ENCODE measurements around the gene FUBP1. TPM values are rescaled to one million over a fixed set of nuclear protein-coding genes. Genes with fewer than 3 reads are reported as not detected.
A peak's percentile ranks its signal among the peaks of the same experiment; 100 is the strongest.
"Not testable (repeated sequence)": the region's sequence is repeated elsewhere in the genome, so short reads cannot be mapped to it uniquely, and the experiment has no call there.

FUBP1 gene
- total RNA-seq, 2 experiments from 2014 or later = 256 to 257 TPM

DNA sequence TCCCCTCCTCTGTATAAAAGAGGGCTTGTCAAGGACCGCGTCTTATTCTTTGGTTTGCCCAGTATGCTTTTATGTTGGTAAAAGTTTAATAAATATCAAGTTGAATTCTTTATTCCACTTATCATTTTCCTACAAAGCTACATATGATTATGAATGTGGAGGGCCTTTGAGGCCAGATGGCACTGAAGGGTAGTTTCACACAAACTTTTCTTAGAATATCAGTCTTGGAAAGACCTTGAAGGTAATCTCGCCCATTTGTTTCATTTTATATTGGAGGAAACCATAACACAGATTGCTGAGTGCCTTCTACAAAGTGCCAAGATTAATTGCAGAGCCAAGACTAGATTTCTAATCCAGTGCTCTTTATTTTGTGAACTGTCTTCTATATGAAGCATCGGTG lies 5.8 kb upstream of the FUBP1 start:
- peaks cover 40% of the 10 kb centered on the region for H3K36me3 Mint-ChIP-seq (ENCODE audit: low read depth)
- peaks cover 57% of the 10 kb centered on the region for H3K4me1 Mint-ChIP-seq (ENCODE audit: low read depth)
- ATAC-seq = no peak
- no peak for DNase-seq
- peak overlapping the region; percentile 66 for H3K27ac Mint-ChIP-seq
- TF ChIP-seq, protein P1, sequence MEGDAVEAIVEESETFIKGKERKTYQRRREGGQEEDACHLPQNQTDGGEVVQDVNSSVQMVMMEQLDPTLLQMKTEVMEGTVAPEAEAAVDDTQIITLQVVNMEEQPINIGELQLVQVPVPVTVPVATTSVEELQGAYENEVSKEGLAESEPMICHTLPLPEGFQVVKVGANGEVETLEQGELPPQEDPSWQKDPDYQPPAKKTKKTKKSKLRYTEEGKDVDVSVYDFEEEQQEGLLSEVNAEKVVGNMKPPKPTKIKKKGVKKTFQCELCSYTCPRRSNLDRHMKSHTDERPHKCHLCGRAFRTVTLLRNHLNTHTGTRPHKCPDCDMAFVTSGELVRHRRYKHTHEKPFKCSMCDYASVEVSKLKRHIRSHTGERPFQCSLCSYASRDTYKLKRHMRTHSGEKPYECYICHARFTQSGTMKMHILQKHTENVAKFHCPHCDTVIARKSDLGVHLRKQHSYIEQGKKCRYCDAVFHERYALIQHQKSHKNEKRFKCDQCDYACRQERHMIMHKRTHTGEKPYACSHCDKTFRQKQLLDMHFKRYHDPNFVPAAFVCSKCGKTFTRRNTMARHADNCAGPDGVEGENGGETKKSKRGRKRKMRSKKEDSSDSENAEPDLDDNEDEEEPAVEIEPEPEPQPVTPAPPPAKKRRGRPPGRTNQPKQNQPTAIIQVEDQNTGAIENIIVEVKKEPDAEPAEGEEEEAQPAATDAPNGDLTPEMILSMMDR (IDR thresholded peaks at IDR 0.05) = no peak
- H3K27me3 Mint-ChIP-seq = no peaks in the 10 kb centered on the region
- no peak overlapping the region for H3K4me3 Mint-ChIP-seq
- H3K9me3 Mint-ChIP-seq = no peaks in the 10 kb centered on the region
- ChIA-PET CTCF (no interaction called here), POLR2A (interaction anchor here (2.9 kb wide), 1 partner anchor 19 kb away, joined by 10 read pairs; the partner anchor contains the start of gene DNAJB4)
- intact Hi-C loops (cut with micrococcal nuclease) = loop anchor here (5.0 kb wide), 1 partner anchor 128 kb away; no protein-coding TSS in a partner anchor

DNA sequence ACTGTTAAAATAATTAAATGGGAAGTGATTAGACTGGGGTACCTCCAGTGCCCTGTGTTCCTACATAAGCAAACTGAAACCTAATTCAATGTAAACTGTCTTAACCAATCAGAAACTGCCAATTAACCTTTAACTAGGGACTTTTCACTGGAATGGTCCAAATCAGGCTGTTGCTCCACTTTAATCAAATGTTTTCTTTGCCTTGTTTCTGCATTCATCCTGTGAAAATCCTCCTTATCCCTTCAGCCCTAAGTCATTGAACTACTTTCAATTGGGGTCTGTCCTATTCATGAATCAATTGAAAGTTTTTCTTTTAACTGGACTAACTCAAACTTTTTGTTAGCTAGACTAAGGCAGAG lies 5.1 kb upstream of the FUBP1 start:
- ATAC-seq = no peak
- peaks cover 55% of the 10 kb centered on the region for H3K4me1 Mint-ChIP-seq (ENCODE audit: low read depth)
- no peak for DNase-seq
- TF ChIP-seq, protein P1 (IDR thresholded peaks at IDR 0.05) = no peak
- no peaks in the 10 kb centered on the region for H3K9me3 Mint-ChIP-seq
- intact Hi-C loops (cut with micrococcal nuclease) = loop anchor here (5.0 kb wide), 1 partner anchor 128 kb away; no protein-coding TSS in a partner anchor
- POLR2A ChIA-PET = interaction anchor here (0.6 kb wide), 1 partner anchor 17 kb away, joined by 3 read pairs; no protein-coding TSS in a partner anchor
- no peaks in the 10 kb centered on the region for H3K27me3 Mint-ChIP-seq
- H3K4me3 Mint-ChIP-seq = no peak overlapping the region
- H3K27ac Mint-ChIP-seq = peak overlapping the region; percentile 66
- CTCF ChIA-PET = interaction anchor here (1.1 kb wide), 1 partner anchor 22 kb away, joined by 4 read pairs; no protein-coding TSS in a partner anchor
- H3K36me3 Mint-ChIP-seq (ENCODE audit: low read depth) = peaks cover 40% of the 10 kb centered on the region

DNA sequence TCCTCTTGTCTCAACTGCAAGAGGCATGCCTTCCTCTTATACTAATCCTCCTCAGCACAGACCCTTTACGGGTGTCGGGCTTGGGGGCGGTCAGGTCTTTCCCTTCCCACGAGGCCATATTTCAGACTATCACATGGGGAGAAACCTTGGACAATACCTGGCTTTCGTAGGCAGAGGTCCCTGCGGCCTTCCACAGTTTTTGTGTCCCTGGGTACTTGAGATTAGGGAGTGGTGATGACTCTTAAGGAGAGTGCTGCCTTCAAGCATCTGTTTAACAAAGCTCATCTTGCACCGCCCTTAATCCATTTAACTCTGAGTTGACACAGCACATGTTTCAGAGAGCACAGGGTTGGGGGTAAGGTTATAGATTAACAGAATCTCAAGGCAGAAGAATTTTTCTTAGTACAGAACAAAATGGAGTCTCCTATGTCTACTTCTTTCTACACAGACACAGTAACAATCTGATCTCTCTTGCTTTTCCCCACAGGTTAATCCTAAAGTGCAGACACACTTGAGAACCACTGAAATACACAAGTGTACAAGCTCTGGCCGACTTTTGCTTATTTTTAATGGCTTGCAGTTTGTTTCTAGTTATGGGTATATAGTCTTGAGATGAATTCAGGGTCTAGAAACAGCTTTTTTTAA lies 4.6 kb upstream of the FUBP1 start:
- H3K36me3 Mint-ChIP-seq (ENCODE audit: low read depth) = peaks cover 37% of the 10 kb centered on the region
- H3K9me3 Mint-ChIP-seq, H3K27me3 Mint-ChIP-seq, ATAC-seq, H3K4me3 Mint-ChIP-seq, DNase-seq: not testable (repeated sequence)
- CTCF ChIA-PET = interaction anchor here (1.1 kb wide), 1 partner anchor 22 kb away, joined by 4 read pairs; no protein-coding TSS in a partner anchor
- peaks cover 55% of the 10 kb centered on the region for H3K4me1 Mint-ChIP-seq (ENCODE audit: low read depth)
- POLR2A ChIA-PET = interaction anchor here (0.6 to 6.6 kb wide), 2 partner anchors 17 to 21 kb away, joined by 3 to 203 read pairs; partner anchors contain the start of gene DNAJB4
- intact Hi-C loops (cut with micrococcal nuclease) = loop anchor here (5.0 kb wide), 1 partner anchor 129 kb away; no protein-coding TSS in a partner anchor
- peak overlapping the region; percentile 36 for H3K27ac Mint-ChIP-seq

DNA sequence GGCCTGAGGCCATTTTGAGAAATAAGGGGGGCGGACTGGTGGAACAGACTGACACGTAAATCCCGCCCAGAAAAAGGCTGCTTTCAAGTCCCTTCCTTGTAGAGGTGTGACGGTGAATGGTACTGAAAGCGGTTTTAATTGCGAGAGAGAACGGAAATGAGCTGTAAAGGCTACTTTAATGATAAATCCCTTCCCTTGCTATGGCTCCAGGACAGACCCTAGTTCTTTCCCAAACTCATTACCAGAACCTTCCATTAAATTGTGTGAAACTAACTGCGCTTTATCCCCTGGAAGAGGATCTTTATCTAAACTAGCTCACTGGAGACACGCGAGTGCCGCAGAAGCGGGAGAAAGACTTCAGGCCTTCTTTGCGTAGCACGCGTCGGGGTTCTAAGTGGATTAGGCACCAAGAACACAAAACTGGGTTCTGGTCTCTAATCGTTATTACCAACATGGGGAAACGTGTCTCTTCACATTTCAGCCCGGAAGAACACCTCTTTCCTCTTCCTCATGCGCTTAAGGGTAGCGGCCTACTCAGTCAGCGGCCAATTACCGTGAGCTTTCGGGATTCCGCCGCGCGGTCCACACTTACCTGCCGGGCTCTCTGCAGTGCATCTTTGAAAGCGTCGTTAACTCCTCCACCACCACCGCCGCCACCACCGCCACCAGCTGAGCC lies 441 bp downstream of the FUBP1 start:
- ChIA-PET CTCF (interaction anchor here (0.7 to 1.7 kb wide), 8 partner anchors 10 to 299 kb away, joined by 3 to 12 read pairs (median 4); partner anchors contain the start of genes DNAJB4 and MIGA1), POLR2A (interaction anchor here (0.7 to 7.1 kb wide), 31 partner anchors 9 to 296 kb away, joined by 3 to 203 read pairs (median 4); partner anchors contain the start of genes DNAJB4, GIPC2, MIGA1 and USP33)
- intact Hi-C loops (cut with micrococcal nuclease) = no loop called here
- Mint-ChIP-seq H3K27me3 (no peaks in the 10 kb centered on the region), H3K4me3 (no peak overlapping the region), H3K36me3 (ENCODE audit: low read depth) (peaks cover 36% of the 10 kb centered on the region), H3K9me3 (no peaks in the 10 kb centered on the region), H3K27ac (no peak overlapping the region), H3K4me1 (ENCODE audit: low read depth) (peaks cover 38% of the 10 kb centered on the region)
- TF ChIP-seq, protein P1 (IDR thresholded peaks at IDR 0.05) = no peak
- ATAC-seq (peak; percentile 69), DNase-seq (peak; percentile 90)

DNA sequence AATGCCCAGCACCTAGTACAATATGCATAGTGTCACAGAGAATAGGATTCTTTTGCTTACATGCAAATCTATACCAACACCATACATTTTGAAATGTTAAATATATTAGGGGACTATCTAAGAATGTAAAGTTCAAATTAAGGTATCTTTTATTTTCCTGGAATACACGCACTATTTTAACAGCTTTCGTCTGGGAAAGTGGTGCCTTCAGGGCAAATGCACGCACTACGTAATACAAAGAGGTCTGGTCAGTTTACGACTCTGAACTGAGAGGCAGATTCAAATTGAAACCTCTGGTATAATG lies 931 bp downstream of the FUBP1 start:
- peaks cover 39% of the 10 kb centered on the region for H3K4me1 Mint-ChIP-seq (ENCODE audit: low read depth)

More for the DNA sequence above, 931 bp downstream of the FUBP1 start:
- intact Hi-C loops (cut with micrococcal nuclease) = no loop called here
- H3K27ac Mint-ChIP-seq = no peak overlapping the region
- H3K4me3 Mint-ChIP-seq = no peak overlapping the region
- ChIA-PET POLR2A (interaction anchor here (0.6 to 7.1 kb wide), 27 partner anchors 10 to 296 kb away, joined by 3 to 203 read pairs (median 4); partner anchors contain the start of genes DNAJB4, GIPC2, USP33 and ZZZ3), CTCF (interaction anchor here (0.7 to 1.7 kb wide), 5 partner anchors 9 to 295 kb away, joined by 3 to 12 read pairs (median 4); partner anchors contain the start of genes DNAJB4 and MIGA1)
- ATAC-seq (no peak), DNase-seq (no peak)
- H3K27me3 Mint-ChIP-seq = no peaks in the 10 kb centered on the region
- H3K9me3 Mint-ChIP-seq = no peaks in the 10 kb centered on the region
- H3K36me3 Mint-ChIP-seq (ENCODE audit: low read depth) = peaks cover 36% of the 10 kb centered on the region
- TF ChIP-seq, protein P1 (IDR thresholded peaks at IDR 0.05) = no peak
